ENCODE data around the gene RXRA.

The RXRA gene

DNA sequence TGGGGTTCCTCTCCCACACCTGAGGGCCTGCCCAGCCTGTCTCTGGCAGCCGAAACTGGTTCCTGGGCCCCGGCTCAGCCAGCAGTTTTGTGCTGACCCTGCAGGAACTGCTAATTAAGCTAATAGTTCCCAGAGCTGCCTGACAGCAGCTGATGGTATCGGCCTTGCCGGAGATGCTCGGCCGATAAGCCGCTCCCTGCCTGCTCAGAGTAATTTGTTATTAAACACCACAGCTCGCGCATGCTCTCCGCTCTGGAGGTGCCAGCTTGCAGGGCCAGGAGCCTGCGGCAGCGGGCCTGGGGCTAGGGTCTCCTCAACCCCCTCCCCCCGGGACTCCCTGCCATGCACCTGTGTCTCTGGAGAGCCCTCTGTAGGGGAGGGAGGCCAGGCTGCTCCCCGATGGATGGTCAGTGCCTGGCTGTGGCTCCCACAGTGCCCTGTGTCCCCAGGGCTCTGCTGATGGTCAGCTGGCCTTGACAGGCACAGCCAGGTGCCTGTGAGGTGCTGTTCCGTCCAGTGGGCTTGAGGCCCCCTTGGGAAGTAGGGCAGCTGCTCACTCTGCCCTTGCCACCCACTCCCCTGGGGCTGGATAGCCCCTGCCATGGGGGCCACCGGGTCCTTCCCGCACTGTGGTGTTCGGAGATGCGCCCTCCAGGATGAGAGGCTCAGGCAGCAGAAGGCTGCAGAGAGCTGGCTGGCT lies 41.7 kb downstream of the RXRA start:
- DNase-seq (ENCODE audit: low spot score), result no peak

GRCh38 chr9:134368571-134368970 lies 42.3 kb downstream of the RXRA start:
- no peak for DNase-seq (ENCODE audit: low spot score)

DNA sequence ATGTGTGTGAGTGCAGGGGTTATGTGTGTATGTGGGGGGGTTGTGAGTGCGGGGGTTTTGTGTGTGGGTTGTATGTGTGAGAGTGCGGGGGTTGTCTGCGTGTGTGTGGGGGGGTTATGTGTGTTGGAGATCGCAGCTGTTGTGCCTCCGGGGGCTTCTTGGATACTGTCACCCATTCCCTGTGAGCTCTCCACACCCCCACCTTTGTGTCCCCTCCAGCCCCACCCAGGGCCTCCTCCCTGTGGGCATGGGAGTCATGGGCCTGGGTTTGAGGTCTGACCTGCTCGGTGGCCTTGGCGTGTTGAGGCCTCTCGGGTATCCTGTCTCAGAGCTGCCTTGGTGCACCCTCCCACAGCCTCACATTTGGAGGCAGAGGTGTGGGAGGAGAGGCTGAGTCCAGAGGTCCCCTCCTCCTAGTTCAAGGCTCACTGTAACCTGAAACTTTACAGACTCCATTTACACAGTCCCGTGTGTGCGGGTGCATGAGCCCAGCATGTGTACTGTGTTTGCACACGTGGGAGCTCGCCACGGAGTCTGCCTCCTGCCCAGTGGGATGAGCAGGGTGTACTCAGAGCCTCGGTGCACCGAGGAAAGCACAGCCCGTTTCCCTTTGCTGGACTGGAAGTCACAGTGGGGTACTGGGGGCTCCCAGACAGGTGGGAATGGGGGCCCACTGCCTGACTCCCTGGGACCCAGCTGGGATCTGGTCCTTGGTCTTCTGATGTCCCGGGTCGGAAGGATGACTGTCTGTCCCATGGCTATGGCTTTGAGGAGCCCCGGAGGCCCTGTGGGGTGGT lies 43.4 kb downstream of the RXRA start:
- peak; percentile 71 for DNase-seq (ENCODE audit: low spot score)

DNA sequence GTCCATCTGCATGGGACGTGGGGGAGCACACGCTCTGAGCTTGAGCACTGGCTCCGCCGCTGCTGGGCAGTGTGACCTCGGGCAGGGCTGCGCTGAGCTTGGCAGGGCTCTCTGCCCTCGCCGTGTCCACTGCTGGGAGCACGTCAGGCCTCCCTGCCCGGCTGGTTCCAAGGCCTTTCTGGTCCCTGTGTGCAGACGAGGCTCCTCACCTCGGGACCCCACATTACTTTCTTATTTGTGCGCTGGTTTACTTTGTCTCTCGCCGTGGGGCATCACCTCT lies 43.9 kb downstream of the RXRA start:
- DNase-seq (ENCODE audit: low spot score), result no peak

DNA sequence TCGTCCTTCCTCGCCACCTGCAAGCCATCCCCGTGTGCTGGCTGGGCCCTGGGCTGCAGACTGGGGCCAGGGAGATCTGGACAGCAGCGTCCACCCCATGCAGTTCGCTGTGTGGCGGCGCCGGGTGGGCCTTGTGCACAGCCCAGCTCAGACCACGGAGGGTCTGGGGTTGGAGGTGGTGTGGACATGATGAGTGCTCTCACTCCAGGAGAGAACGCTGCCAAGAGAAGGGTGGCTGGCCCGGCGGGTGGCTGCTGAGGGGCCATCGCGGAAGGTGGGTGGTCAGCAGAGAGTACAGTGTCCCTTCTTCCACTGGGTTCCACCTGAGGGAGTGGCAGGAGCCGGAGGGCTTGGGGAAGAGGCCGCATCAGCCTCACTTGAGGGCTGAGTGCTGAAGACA lies 44.4 kb downstream of the RXRA start:
- DNase-seq (ENCODE audit: low spot score), result no peak

DNA sequence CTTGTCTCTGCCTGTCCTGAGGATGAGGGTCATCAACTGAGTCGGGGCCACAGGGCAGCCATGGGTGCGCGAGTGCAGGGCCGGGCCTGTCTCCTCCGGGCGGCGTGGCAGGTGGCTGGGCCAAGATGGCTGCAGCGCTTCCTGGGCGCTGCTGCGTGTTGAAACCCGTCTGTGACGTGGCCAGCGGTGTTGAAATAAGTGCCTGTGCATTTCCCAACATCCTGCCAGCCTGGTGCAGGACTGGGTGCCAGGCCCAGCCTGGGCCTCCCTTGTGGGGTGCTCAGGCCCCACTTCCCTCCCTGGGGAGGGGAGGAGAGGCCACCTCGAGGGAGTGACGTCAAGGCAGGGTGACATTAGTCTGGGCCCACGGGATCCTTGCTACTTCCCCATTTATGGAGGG lies 45.5 kb downstream of the RXRA start:
- no peak for DNase-seq (ENCODE audit: low spot score)

- DNase-seq (ENCODE audit: low spot score), result no peak
These were observed 46.5 kb downstream of the RXRA start for GRCh38 chr9:134372581-134373267.

GRCh38 chr9:134373269-134373668 lies 47.0 kb downstream of the RXRA start:
- no peak for DNase-seq (ENCODE audit: low spot score)

- DNase-seq (ENCODE audit: low spot score), result no peak
These were observed 47.7 kb downstream of the RXRA start for GRCh38 chr9:134373953-134374300.

DNA sequence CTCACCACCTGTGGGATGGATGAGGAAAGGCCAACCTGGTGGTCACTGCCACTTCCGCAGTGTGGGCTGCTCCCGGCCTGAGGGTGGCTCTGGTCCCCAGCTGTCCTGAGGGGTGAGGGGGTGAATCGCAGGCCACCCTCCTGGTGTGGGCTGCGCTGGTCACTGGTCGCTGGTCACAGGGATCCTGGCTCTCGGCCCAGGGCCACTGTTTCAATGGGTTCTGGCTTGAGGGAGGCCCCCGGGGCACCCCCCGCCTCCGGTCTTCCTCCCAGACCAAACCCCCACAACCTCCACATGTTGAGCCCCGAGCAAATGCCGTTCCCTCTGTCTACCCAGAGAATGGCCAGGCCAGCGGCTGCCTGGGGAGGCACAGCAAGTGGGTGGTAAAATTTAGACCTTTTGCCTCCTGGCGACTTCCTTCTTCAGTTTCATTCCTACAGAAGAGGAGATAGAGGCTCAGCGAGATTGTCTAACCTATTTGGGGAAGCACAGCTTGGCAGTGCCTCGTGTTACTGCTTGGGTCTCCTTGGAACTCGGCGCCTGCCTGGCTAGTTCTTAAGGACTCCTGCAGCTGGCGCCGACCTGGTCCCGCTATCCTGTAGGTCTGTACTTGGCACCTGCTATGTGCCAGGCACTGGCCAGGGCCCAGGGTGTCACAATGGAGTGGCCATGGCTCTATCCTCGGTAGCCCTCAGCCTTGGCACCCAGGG lies 48.2 kb downstream of the RXRA start:
- no peak for DNase-seq (ENCODE audit: low spot score)

DNA sequence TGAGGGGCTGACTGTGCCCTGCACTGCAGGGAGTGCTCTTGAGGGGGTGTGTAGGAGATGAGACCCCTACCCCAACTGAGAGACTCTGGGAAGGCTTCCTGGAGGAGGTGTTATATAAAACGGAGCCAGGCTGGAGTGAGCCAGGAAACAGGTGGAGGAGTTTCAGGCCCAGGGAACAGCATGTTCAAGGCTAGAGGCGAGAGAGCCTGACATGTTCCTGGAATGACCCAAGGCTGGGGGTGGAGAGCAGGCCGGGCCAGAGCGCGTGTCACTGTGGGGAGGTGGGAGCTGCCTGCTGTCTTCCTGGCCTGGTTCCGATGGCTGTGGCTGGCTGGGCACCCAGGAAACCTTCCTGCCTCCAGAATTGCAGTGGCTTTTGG lies 48.7 kb downstream of the RXRA start:
- DNase-seq (ENCODE audit: low spot score), result no peak

GRCh38 chr9:134375430-134376385 lies 49.5 kb downstream of the RXRA start:
- no peak for DNase-seq (ENCODE audit: low spot score)

- DNase-seq (ENCODE audit: low spot score), result no peak
These were observed 50.3 kb downstream of the RXRA start for GRCh38 chr9:134376386-134377142.

- DNase-seq (ENCODE audit: low spot score), result no peak
These were observed 50.9 kb downstream of the RXRA start for GRCh38 chr9:134377143-134377484.

- DNase-seq (ENCODE audit: low spot score), result no peak
These were observed 51.7 kb downstream of the RXRA start for GRCh38 chr9:134377976-134378375.

GRCh38 chr9:134378901-134379338 lies 52.7 kb downstream of the RXRA start:
- no peak for DNase-seq (ENCODE audit: low spot score)

DNA sequence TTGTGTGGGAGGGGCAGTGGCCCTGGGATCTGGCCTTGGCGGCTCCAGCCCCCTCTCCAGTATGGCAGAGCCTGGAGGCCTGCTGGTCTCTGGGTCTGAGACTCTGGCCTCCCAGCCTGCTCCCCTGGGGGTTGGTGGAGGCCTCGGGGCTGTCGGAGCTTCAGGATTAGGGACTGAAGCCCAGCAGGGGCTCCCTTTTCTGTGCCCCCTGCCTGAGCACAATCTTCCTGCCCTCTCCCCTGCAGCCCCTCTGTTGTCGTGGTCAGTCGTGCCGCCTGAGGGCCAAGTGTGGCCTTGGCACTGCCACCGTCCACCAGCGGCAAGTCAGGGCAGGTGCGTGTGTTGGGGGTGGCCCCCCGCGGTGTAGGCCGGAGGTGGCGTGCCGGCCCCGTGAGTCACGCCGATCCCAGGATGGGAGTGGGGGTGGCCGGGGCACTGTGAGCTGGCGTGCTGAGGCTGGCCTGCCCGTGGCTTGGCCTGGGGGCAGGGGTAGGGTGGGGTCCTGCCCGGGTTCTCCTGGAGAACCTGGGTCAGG lies 53.6 kb downstream of the RXRA start:
- DNase-seq (ENCODE audit: low spot score), result no peak

DNA sequence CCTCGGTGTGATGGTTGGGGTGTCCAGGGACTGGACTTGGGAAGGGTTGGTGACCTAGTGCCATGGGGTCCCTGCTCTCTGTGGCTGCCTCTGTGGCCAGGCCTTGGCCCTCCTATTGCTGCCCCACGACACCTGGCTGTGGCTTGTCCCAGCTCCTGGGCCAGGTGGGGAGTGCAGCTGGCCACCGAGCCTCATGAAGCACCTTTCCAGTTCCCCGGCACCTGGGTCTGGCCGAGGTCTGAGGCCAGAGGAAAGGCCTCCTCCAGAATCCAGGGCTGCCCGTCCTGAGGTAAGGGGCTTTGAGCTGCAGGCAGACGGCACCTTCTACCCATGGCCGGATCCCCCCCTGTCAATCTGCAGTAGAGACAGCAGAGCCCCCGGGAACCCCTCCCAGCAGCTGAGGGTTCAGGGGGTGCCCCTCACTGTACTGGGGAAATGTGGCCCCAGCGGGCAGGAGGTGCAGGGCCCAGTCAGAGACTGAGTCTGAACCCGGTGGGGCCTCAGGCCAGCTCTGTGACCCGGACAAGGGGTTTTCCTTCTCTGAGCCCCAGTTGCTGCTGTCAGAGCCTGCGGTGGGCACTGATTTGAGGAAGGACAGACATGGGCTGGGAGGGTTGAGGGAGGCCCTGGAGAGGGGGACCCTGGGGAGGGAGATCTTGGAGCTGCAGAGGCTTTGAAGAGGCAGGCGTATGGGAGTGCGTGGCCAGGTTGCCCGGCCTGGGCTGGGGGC lies 54.5 kb downstream of the RXRA start:
- DNase-seq (ENCODE audit: low spot score), result no peak

- DNase-seq (ENCODE audit: low spot score), result no peak
These were observed 55.0 kb downstream of the RXRA start for GRCh38 chr9:134381272-134381661.

Data from HuH-7 (cell line).